ENCODE results near the gene CENPQ.

- TF ChIP-seq TAF1 (IDR thresholded peaks at IDR 0.05; ENCODE audit: low read depth) (no peak), CEBPB (IDR thresholded peaks at IDR 0.05) (no peak), REST (IDR thresholded peaks at IDR 0.05; ENCODE audit: low read depth) (no peak), TEAD4 (IDR thresholded peaks at IDR 0.05) (peak; percentile 58), RAD21 (IDR thresholded peaks at IDR 0.05; ENCODE audit: low read depth) (no peak), EP300 (IDR thresholded peaks at IDR 0.05; ENCODE audit: borderline replicate concordance) (peak; percentile 66; the same call in 1 of the 2 replicates), YY1 (IDR thresholded peaks at IDR 0.05; ENCODE audit: low read depth) (no peak), FOXM1 (IDR thresholded peaks at IDR 0.05; ENCODE audit: borderline replicate concordance, low read depth) (peak; percentile 39; the same call in 1 of the 2 replicates), EGR1 (IDR thresholded peaks at IDR 0.05) (no peak), USF1 (IDR thresholded peaks at IDR 0.05) (no peak)
These were observed 34.1 kb downstream of the CENPQ start for GRCh38 chr6:49497304-49497703.
